Sigmoid colon (tissue), 4 donors: ENCODE measurements around the gene CDKN1A.

ENCODE experiments used
- POLR2AphosphoS5 ChIP-seq, 4 donors: sonication (generic); formaldehyde crosslinking; IDR thresholded peaks; one replicate each; pipeline ENCODE4 v1.6.1; 2017; ENCODE audit warnings: antibody characterized with exemption in 4 of 4
- TF ChIP-seq, protein P1 (sequence below), 4 experiments: fragments of 450-650 bp in 3 of 4; fragments of 200-600 bp in 1 of 4; IDR thresholded peaks; one replicate each; pipeline ENCODE4 v1.5.1; 2016 to 2019; ENCODE audit warnings: antibody characterized with exemption in 4 of 4, mild to moderate bottlenecking in 3 of 4, moderate library complexity in 2 of 4

DNA sequence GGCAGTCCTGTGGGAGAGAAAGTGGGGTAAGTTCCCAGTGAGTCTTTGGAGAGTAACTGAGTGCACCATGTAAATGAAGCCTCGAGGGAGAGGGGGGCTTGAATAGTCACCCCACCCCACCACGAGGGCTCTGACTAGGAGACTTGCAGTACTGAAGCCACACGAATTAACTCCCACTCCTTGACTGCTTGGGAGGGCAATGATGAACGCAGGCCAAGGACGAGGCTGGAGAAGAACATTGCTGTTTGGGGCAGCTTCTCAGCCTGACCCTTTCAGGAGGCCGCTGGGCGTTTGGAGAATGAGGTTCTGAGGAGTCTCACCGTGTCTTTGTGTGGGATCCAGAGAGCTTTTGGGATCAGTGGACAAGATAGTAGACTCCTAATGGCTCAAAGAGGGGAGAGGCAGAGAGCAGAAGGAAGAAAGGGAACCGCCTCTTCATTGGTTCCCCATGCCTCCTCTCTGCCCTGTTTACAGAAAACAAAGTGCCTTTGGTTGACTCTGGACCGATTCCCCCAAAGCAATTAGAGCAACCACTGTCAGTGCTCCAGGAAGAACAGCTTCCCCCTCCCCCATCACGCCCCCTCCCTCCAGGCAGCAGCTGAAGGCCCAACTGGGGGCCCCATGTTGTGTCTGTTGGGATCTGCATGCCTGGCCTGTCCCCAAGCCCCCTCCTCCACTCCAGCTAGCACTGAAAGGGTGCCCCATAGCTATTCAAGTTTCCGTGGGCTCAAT is 41.7 kb upstream of the CDKN1A start:
- TF ChIP-seq, protein P1, sequence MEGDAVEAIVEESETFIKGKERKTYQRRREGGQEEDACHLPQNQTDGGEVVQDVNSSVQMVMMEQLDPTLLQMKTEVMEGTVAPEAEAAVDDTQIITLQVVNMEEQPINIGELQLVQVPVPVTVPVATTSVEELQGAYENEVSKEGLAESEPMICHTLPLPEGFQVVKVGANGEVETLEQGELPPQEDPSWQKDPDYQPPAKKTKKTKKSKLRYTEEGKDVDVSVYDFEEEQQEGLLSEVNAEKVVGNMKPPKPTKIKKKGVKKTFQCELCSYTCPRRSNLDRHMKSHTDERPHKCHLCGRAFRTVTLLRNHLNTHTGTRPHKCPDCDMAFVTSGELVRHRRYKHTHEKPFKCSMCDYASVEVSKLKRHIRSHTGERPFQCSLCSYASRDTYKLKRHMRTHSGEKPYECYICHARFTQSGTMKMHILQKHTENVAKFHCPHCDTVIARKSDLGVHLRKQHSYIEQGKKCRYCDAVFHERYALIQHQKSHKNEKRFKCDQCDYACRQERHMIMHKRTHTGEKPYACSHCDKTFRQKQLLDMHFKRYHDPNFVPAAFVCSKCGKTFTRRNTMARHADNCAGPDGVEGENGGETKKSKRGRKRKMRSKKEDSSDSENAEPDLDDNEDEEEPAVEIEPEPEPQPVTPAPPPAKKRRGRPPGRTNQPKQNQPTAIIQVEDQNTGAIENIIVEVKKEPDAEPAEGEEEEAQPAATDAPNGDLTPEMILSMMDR (IDR thresholded peaks at IDR 0.05): no peak
- TF ChIP-seq POLR2AphosphoS5 (IDR thresholded peaks at IDR 0.05): no peak
